GM19372 (cell line): ENCODE measurements around the gene NCAM1.

Experiments
- ATAC-seq: cut with Tn5 transposase; IDR thresholded peaks from one replicate; pipeline ENCODE4 v1.9.1; 2021; ENCODE audit warnings: mild to moderate bottlenecking, low read depth, moderate library complexity; ENCODE audit not compliant: unreplicated experiment

Gene NCAM1

DNA sequence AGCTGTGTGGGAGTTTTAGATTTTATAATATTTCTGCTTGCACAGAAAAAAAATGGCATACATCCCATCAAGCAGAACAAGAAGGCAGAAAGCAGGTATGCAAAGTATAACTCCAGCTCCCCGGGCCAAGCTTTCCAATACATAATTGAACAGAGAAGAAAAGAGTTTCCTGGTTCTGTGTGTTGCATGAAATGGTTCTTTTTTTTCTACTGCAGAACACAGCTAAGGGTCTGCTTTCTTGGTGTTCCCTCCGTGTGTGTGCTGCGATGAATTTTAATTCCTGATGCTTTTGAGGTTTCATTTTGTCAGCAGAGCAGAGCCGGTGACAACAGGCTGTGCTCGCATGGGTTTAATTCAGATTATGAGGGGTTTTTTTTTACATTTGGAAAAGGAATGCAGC, 282.5 kb downstream of the NCAM1 start:
- no peak for ATAC-seq

DNA sequence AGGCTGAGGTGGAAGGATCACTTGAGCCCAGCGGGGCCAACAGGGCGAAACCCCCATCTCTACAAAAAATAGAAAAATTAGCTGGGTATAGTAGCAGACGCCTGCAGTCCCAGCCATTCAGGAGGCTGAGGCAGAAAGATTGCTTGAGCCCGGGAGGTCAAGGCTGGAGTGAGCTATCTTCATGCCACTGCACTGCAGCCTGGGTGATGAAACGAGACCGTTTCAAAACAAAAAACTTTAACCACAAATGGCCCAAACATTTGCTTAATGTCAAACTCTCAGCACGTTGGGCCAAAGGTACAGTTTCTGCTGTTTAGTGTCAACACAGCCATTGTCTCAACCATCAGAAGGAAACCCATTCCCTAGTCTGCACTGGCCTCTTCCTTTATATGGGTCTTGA, 284.0 kb downstream of the NCAM1 start:
- ATAC-seq: no peak

DNA sequence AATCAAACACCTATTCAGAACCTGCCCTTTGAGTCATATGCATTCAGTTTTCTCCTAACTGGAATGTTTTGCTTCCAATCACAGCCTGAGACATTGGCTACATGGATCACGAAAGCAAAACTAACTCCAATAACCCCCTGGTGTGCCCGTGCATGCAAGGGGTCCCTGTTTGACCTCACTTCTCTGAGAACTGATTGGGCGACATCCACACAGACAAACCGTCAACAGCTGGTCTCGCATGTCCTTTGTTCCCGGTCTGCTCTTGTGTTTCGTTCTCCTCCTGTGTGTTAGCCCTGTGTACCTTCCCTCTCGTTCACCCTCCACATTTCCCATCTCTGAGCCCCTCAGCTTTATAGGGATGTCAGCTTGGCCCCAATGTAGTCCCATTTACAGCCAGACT, 286.0 kb downstream of the NCAM1 start:
- ATAC-seq: no peak

DNA sequence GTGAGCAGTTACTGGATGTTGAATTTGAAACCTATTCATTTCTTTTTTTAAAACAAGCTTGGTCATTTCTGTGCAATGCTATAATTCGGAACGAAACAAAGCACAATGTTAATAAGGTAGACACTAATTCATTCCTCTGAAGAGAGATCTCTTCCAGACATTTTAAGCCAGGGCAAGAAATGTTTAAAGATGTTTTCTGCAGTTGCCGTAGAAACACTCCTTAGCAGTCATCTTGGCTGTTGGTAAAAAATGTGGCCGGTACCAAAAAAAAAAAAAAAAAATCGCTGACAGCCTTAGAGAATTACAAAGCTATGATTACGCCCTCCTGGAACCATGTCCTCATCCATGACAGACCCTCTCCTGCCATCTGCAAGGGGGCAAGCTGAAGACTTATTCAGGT, 286.7 kb downstream of the NCAM1 start:
- ATAC-seq: no peak

DNA sequence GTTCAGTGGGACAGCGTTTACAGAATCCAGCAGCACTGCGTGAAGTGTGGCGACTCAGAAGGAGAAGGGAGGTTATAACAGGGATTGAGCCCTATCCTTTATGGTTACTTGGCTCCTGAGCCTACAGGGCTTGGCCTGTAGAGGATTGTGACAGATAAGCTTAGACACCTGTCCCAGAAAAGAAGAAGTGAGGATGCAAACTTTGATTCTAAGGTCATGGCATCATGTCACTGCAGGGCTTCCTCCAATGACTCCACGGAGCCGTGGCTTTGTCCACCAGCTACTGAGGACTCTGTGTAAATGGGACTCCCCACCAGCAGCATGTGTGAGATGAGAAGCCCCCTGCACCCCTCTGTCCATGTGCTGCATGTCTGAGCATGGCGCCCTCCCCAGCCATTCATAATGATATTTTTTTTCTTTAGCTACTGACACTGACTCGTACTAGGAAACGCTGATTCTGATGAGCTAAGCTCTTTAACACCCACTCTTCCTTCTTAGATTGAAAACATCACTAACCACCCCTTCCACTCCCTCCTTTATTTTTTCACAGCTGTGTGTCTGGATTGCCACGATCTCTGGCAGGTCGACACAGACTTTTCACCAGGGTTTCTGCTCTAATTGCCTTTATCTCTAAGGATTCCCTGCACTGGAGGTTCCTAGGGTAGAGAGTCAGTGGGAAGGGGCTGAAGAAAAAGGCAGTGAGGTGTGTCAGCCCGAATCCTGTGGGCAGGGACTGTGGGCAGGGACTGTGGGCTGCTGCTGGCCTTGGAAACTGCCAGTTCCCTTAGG, 287.7 kb downstream of the NCAM1 start:
- ATAC-seq: no peak

DNA sequence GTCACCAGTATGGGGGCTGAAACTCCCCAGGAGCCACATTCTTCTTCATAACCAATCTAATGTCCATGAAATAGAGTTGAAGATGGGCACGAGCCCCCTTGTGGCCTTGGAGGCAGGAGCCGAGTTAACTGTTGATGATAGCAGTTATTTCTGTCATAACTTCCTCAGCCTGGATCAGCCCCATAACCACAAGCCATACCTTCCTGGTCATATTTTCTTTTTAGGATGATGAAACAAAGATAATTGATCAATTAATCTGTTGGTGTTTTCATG, 288.2 kb downstream of the NCAM1 start:
- no peak for ATAC-seq

DNA sequence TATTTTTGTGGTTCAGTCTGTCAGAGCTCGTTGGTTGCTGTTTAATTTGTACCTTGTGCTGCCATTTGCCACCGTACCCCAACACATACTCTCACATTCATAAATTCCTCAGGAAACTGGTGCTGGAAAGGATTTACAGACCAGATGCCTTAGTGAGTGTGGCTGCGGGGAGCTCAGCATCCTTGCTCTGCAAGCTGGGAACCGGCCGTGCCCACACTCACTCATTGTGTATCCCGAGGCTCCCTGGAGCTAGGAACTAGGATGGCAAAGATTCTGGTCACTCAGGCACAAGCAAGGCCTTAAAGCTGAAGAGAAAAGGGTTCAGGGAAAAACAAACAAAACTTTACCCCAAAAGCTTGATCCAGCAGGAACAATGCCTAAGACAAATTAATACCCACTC, 288.6 kb downstream of the NCAM1 start:
- no peak for ATAC-seq

DNA sequence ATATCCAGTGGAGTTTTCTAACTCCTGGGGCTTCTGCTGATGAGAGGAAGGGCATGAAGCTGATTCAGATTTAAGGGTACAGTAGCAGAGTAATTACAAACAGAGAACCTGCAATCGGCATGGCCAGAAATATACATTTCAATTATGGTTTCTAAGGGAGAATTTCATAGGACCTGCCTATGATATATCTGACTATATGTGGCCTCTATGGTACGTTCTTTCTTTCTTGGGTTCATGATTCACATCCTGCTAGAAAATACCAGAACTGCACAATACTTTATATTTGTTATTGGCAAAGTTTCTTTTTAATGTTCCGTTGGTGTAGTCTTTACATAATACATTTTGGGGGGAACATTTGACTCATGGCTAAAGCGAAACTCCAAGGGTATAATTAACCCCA, 290.1 kb downstream of the NCAM1 start:
- no peak for ATAC-seq

DNA sequence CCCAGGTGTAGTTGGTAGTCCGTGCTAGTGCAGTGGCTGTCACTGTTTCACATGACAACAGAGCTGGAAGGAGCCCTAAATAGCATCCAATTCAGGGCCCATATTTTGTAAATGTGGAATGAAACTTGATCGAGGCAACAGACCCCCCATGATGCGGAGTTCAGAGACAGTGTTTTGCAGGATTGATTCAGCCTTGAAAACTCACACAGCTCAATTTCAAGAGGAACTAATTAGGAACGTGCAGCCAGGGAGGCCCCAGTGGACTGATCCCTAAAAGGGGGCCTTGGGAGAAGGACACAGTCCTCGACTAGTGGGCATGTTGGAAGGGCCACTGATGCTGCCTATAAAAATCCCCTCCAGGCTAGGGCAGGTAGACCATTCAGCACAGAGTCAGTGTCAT, 292.2 kb downstream of the NCAM1 start:
- ATAC-seq: no peak

DNA sequence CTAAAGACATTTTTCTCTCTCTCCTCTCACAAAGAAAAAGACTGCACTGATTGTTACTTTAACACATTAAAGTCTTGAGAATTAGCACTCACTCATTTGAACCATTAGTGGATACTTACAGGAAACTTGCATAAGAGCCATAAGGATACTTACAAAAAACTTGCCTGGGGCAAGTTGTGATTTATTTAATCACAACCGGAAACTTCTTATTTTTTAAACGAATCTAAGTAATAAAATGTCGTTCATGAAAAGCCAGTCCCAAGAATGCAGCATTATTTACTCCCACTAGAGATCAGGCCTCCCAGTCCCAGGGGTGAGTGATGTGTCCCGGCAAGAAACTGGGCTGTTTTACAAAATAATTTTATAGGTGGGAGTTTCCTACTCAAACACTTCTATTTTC, 293.9 kb downstream of the NCAM1 start:
- ATAC-seq: no peak

DNA sequence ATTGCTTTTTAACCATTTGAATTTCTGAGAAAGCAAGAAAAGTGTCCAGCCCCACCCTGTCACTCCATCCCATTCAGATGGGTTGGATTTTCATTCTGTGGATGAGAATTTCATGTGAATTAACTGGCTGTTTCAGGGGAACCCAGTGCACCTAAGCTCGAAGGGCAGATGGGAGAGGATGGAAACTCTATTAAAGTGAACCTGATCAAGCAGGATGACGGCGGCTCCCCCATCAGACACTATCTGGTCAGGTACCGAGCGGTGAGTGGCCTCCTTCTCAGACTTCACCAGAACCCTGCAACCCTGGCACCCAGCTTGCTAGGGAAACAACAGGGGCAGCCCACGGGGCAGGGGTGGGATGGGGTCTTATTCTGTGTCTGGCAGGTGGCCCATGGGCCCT, 294.5 kb downstream of the NCAM1 start:
- no peak for ATAC-seq

DNA sequence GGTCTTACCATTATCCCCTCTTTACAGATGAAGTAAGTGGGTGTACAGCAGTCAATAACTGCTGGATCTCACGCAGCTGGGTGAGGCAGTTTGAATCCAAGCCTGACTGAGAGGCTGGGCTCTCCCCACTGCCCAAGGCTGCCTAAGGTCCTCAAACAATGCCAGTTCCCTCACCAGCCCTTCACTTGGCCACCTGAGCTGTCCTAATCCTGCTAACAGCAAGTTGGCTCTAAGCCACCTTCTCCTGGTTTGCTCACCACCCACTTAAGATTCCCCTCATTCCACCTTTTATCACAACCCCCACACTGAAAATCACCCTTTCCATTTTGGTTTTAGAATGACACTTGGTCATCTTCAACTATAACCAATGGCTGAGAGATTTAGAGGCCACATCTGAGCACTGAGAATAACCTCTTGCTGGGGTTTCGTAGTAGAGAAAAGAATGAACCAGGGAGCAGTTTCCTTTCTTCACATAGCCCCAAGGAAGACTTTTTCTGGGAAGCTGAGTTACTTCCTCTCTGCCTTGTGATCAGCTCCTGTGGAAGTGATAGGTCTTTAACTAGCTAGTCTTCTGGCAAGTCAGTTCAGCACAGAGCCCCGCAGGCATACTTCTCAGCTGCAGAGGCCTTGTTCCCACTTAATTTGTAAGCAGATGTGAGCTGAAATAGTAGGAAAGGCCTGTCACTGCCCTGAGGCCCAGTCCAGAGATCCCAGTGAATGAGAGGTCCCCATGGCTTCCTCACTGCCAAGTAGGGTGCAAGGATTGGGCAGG, 295.4 kb downstream of the NCAM1 start:
- ATAC-seq: no peak

DNA sequence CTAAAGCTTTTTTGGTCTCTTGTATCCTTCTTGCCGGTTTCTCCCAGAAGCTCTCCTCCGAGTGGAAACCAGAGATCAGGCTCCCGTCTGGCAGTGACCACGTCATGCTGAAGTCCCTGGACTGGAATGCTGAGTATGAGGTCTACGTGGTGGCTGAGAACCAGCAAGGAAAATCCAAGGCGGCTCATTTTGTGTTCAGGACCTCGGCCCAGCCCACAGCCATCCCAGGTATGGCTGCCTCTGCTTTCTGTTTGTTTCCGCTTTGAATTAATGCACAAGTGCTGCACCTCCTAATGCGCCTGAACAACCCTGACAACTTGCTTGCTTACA, 298.8 kb downstream of the NCAM1 start:
- ATAC-seq: no peak

DNA sequence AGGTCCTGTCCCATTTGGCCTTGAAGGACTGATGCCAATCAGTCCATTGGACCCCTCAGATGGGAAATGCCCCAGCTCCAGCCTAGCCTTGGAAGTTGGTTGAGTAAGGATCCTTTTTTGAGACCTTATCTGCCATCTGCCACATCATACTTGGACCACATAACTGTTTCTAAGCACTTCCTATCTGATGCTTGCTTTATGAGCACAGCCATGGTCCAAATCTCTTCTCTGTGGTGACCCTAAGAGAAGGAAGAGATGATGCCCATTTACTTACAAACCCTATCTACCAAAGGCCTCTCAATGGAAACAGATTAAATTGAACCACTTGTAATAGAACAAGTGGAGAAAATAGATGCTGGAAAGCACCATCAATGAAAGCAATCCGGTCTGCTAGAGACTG, 299.3 kb downstream of the NCAM1 start:
- ATAC-seq: no peak

DNA sequence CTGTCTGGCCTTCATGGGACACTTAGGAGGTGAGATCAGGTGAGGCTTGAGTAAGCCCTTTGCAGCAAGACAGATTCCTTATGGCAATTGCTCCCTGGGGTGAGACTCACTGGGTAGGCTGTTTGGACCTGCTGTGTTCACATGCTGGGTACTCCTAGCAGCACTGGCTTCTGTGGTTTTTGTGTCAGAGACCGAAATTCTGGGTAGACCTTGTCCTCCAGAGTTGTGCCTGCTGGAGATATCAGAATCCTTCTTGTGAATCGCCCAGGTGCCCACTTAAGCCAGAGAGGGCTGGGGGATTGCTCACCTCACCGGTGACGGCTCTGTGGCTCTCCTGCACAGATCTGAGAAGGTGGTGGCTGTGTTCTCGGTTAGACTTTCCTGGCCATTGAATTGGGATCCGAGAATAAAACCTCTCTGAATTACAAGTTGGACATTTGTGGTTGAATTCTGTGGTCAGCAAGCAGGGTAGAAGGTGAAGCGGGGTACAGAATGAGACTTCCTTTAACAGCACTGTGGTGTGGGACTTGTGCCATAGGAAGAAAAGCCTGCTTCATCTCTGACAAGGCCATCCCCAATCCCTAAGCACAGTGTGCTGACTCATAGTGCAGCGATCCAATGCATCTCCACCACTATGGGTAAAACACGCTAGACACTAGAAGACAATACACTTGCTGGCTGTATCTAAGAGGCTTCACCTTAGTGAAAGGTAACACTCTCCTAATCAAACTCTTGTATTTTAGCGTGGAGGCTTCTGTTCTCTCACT, 300.7 kb downstream of the NCAM1 start:
- no peak for ATAC-seq

DNA sequence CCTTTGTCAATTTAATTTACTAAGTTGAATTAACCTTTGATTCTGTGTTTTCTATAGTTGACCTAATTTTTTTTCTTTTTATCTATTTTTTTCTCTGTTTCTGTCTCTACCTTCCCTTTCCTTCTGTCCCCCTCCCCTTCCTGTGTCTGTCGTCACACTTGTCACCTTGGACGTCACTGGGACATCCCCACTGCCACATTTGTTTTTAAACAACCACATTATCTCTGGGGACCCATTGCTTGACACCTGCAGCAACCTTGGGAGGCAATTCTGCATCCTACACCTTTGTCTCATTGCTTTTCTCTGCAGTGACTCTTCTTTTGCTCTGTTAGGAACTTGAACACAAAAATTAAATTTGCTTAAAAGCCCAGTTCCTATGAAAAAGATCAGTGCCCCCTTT, 301.4 kb downstream of the NCAM1 start:
- no peak for ATAC-seq

DNA sequence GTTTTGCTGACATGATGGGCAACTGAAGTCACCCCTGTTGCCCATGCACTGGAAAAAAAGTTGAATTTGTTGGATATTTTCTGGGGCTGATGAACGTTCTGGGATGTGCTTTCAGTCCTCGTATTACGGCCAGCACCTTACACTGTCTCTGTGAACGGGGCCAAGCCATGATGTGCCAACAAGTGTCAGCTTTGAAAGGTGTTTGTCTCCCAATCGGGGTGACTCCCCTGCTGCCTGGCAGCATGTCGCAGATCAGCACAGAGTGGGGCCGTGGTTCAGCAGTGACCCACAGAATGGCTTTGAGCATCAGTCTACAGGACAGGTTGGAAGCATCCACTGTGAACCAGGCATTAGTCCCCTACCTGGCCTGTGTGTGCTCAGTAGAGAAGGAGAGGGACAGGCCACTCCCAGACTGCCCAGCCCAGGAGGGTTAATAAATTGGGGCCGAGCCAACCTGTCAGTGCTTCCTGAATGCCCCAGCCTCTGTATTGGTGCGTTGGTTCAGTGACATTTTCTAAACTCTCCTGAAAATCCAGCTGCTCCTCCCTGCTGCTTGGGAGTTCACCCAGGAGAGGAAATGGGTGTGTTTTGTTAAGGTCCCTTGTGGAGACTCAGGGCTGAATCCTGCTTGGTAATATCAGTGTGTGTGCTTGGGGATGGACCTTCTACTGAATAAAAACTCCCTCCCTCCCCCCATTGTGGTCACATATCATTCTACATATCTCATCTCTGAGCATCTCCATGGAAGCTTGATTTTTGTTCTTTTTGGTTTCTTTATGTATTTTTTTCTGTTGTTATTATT, 302.4 kb downstream of the NCAM1 start:
- ATAC-seq: no peak

DNA sequence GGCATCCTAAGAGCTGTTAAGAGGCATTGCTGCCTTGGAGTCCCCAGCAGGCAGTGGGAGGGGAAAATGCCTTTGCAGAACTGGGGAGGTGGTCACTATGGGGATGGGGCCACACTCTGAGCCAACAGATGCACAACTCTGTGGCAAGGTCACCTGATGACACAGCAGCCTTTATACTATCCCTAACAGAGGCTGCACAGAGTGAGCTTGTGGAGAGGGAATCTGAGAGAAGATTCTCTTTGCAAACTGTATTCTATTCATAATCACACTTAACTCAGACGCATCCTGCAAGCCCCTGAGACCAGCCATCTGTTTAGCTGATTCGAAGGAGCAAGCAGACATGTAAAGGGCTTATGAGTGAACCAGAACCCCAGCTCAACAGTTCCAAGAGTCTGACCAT, 304.1 kb downstream of the NCAM1 start:
- no peak for ATAC-seq

DNA sequence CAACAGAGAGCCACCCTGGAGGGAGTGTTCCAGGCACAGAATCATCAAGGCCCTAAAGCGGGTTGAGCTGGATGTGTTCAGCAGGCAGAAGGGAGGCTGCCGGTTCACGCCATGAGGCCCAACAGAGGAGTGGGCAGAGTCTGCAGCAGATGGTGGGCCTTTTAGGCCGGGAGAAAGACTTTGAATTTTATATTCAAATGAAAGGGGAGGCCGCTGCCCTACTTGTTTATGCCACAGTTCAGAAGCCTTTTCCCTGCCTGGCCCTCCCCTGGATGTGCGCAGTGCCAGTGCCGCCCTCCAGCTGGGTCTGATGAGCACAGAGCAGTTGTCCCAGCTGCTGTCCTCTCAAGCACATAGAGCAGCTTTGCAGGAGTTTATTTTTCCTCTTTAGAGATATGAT, 306.3 kb downstream of the NCAM1 start:
- ATAC-seq: no peak

DNA sequence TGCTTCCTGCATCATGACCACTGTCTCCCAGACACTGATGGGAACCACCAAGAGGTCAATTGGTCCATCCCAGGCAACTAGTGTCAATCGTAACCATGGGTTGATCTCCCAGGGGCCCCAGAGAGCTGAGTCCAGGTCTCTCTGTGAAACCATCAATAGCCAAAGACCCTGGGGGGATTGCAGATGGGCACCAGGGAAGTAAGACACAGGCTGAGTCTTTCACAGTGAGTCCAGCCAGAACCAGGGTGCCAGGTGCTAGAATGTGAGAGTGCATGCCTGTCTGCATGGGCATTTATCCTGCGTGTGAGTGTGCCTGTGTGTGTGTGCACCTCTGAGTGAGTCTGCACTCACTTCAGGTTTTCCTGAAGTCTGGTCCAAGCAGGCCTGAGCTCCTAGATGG, 307.9 kb downstream of the NCAM1 start:
- ATAC-seq: no peak

DNA sequence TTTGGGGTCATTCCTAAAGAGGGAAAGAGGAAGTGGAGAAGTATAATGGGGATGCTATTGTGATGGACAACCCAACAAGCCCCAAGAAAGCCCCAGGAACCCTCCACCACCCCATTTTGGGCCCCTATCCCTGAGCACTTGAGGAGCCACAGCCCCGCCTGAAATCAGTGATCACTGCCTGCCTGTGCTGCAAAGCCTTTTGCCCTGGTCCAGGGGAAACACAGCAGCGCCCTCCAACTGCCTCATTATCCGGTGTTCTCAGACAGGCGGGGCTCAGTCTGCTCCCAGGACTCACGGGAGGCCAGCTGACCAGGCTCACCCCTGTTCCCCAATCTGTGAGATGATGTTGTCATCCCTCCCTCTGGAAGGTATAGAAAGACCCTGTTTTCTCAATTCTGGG, 308.4 kb downstream of the NCAM1 start:
- ATAC-seq: no peak
